Measurements from ENCODE around the gene EMD.

The EMD gene

GRCh38 chrX:154426916-154427770 lies 48.0 kb downstream of the EMD start:
- no peak for DNase-seq

DNA sequence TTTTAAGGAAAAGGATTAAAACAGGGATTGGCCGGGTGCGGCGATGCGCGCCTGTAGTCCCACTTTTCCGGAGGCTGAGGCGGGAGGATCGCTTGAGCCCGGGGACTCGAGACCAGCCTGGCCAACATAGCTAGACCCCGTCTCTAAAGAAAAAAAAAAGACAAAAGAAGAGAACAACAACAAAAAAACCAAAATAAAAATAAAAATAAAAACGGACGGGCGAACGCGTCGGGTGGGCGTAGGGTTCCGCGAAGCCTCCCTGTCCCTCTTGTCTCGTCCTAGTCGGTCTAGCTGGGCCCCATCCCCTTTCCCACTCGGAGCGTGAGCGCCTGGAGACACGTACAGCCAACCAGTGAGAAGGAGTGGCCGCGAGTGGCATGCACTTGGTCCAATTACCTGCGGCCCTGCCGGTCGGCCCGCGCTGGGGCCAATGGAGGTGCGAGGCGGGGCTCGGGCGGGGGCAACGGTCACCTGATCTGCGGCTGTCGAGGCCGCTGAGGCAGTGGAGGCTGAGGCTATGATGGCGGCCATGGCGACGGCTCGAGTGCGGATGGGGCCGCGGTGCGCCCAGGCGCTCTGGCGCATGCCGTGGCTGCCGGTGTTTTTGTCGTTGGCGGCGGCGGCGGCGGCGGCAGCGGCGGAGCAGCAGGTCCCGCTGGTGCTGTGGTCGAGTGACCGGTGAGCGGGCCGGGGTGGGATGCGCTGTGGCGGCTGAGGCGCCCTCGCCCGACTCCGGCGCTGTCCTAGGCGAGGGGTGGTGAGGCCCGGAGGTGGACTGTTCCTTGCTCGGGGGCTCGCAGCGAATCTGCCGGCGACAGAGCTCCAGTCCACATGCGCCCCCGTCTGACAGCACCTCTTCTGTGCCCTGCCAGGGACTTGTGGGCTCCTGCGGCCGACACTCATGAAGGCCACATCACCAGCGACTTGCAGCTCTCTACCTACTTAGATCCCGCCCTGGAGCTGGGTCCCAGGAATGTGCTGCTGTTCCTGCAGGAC lies 49.4 kb downstream of the EMD start, which contains the start of gene ATP6AP1:
Gene ATP6AP1 (plus strand): TSS at position 502 of the 996 bp plus-strand sequence. CDS start 16 bp downstream, at position 518.
- DNase-seq = peak in 13 of 14 donors; percentile 23 to 90 (median 81)

GRCh38 chrX:154429711-154430110 lies 50.6 kb downstream of the EMD start:
- no peak for DNase-seq

- no peak for DNase-seq
Observed at GRCh38 chrX:154430479-154430878, 51.4 kb downstream of the EMD start.

DNA sequence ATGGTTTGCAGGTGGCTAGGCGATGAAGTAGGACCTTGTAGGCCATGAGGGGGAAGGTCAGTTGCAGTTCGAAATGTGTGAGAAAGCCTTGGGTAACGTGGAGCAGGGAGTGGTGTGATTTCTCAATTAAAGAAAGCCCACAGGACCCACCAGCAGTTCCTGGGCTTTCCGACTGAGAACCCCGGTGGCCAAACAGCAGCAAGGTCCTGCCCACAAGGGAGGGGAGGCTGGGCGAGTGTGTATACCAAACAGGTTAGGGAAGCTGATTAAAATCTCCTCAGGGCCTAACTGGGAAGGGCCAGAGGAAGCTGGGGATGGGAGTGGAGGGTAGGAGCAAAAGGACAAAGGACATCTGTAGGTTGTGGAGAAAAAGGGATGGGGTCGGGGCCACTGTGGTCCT lies 51.8 kb downstream of the EMD start:
- DNase-seq = no peak

Measured in C1 segment of cervical spinal cord (tissue), 14 donors.